Heart left ventricle (tissue), 13 donors: ENCODE data around the gene ARHGAP10.

Source experiments
- POLR2A ChIP-seq, 2 donors: fragments of 450-650 bp; IDR thresholded peaks; one replicate each; pipeline ENCODE4 v1.6.1; 2017; ENCODE audit warnings: antibody characterized with exemption in 2 of 2, mild to moderate bottlenecking in 2 of 2, moderate library complexity in 2 of 2
- TF ChIP-seq, protein P1 (sequence below), 12 donors: fragments of 200-600 bp; sonication (generic) in 4 of 12; IDR thresholded peaks; one replicate each; pipeline versions ENCODE4 v1.5.0 to v1.8.0; 2018 to 2022; ENCODE audit warnings: antibody characterized with exemption in 12 of 12, mild to moderate bottlenecking in 5 of 12
- donor health status: ischemic (EF 13 %, LVEDD 7.1; RV severe dilation, severe dysfunction).
- donor health status: DM: no; HTN: yes; CAD: no.
- donor health status: DM: no; HTN: no; CAD: no.
- donor health status: ischemic (EF 25% LVEDD 6.9; RV normal size, moderate dysfunction).
- donor health status: ischemic (EF 25% LVEDD 5.7; RV mildly dilated, moderate dysfunction).
- donor health status: ischemic (EF 35%, LVEDD 5.7; RV mildly dilated, moderate dysfunction).
- donor health status: nonischemic (EF 11% LVEDD 7.7; RV severe dilation, severe dysfunction).
- donor health status: DM: yes; HTN: yes; CAD: no.
- donor health status: PGD.
- donor health status: ischemic (EF 29% LVEDD 5.4; RV normal size, mild dysfunction).
- donor health status: nonischemic (EF 23%, LVEDD 6.1; RV moderate dilation, normal function).

- no peak for TF ChIP-seq POLR2A (IDR thresholded peaks at IDR 0.05)
- TF ChIP-seq, protein P1, sequence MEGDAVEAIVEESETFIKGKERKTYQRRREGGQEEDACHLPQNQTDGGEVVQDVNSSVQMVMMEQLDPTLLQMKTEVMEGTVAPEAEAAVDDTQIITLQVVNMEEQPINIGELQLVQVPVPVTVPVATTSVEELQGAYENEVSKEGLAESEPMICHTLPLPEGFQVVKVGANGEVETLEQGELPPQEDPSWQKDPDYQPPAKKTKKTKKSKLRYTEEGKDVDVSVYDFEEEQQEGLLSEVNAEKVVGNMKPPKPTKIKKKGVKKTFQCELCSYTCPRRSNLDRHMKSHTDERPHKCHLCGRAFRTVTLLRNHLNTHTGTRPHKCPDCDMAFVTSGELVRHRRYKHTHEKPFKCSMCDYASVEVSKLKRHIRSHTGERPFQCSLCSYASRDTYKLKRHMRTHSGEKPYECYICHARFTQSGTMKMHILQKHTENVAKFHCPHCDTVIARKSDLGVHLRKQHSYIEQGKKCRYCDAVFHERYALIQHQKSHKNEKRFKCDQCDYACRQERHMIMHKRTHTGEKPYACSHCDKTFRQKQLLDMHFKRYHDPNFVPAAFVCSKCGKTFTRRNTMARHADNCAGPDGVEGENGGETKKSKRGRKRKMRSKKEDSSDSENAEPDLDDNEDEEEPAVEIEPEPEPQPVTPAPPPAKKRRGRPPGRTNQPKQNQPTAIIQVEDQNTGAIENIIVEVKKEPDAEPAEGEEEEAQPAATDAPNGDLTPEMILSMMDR (IDR thresholded peaks at IDR 0.05) = no peak
Measured at GRCh38 chr4:147808447-147808846, 76.6 kb downstream of the ARHGAP10 start.
